Prostate gland (tissue), 2 donors: ENCODE measurements around the gene FKBP5.

Source experiments
- CTCF ChIP-seq, 4 experiments: fragments of 200-600 bp in 2 of 4; fragments of 450-650 bp in 2 of 4; sonication (generic) in 2 of 4; IDR thresholded peaks; 1 replicate in 3 of 4; 2 replicates in 1 of 4; pipeline ENCODE4 v1.5.1; 2016 to 2019; ENCODE audit warnings: antibody characterized with exemption in 4 of 4, mild to moderate bottlenecking in 2 of 4, moderate library complexity in 2 of 4
- POLR2A ChIP-seq: fragments of 450-650 bp; IDR thresholded peaks from one replicate; pipeline ENCODE4 v1.6.1; 2016; ENCODE audit warnings: antibody characterized with exemption, mild to moderate bottlenecking

- no peak for TF ChIP-seq CTCF (IDR thresholded peaks at IDR 0.05)
- no peak for TF ChIP-seq POLR2A
These were observed 54.4 kb downstream of the FKBP5 start for GRCh38 chr6:35634316-35634715.
